ENCODE results near the gene DMAP1. TPM values are rescaled to one million over a fixed set of nuclear protein-coding genes. Genes with fewer than 3 reads are reported as not detected.

DMAP1 gene
- total RNA-seq, 4 donors from 2014 or later, result 43.9 to 68.8 (median 48.3) TPM

GRCh38 chr1:44235808-44236207 lies 22.5 kb downstream of the DMAP1 start:
- Histone ChIP-seq H3K27ac (no peak overlapping the region), H3K36me3 (no peaks in the 10 kb centered on the region), H3K9me3 (no peaks in the 10 kb centered on the region), H3K4me3 (replicated peaks in 1 of 3) (no peak overlapping the region), H3K4me1 (peaks cover 3 to 5% of the 10 kb centered on the region in 2 donors), H3K27me3 (no peaks in the 10 kb centered on the region)
- no peak for DNase-seq
- intact Hi-C loops (cut with DNase I), result no loop called here
- TF ChIP-seq, protein P1, sequence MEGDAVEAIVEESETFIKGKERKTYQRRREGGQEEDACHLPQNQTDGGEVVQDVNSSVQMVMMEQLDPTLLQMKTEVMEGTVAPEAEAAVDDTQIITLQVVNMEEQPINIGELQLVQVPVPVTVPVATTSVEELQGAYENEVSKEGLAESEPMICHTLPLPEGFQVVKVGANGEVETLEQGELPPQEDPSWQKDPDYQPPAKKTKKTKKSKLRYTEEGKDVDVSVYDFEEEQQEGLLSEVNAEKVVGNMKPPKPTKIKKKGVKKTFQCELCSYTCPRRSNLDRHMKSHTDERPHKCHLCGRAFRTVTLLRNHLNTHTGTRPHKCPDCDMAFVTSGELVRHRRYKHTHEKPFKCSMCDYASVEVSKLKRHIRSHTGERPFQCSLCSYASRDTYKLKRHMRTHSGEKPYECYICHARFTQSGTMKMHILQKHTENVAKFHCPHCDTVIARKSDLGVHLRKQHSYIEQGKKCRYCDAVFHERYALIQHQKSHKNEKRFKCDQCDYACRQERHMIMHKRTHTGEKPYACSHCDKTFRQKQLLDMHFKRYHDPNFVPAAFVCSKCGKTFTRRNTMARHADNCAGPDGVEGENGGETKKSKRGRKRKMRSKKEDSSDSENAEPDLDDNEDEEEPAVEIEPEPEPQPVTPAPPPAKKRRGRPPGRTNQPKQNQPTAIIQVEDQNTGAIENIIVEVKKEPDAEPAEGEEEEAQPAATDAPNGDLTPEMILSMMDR (IDR thresholded peaks at IDR 0.05), result no peak
- TF ChIP-seq POLR2A (IDR thresholded peaks at IDR 0.05), result no peak
- 92 to 100% methylated on average over 5 of the region's 5 CpGs for WGBS, 2 donors

- no peak overlapping the region for H3K4me3 ChIP-seq (replicated peaks in 1 of 3)
- TF ChIP-seq, protein P1 (IDR thresholded peaks at IDR 0.05), result no peak
- no peak for TF ChIP-seq POLR2A (IDR thresholded peaks at IDR 0.05)
- no peaks in the 10 kb centered on the region for H3K9me3 ChIP-seq
- H3K27ac ChIP-seq, result no peak overlapping the region
- no peaks in the 10 kb centered on the region for H3K36me3 ChIP-seq
- no peak for DNase-seq
- no peaks in the 10 kb centered on the region for H3K27me3 ChIP-seq
- peaks cover 7 to 10% of the 10 kb centered on the region in 2 donors for H3K4me1 ChIP-seq
- 92 to 96% methylated on average over 6 to 8 of the region's 8 CpGs for WGBS, 2 donors
- intact Hi-C loops (cut with DNase I), result no loop called here
Observed at GRCh38 chr1:44236490-44237272, 23.4 kb downstream of the DMAP1 start.

DNA sequence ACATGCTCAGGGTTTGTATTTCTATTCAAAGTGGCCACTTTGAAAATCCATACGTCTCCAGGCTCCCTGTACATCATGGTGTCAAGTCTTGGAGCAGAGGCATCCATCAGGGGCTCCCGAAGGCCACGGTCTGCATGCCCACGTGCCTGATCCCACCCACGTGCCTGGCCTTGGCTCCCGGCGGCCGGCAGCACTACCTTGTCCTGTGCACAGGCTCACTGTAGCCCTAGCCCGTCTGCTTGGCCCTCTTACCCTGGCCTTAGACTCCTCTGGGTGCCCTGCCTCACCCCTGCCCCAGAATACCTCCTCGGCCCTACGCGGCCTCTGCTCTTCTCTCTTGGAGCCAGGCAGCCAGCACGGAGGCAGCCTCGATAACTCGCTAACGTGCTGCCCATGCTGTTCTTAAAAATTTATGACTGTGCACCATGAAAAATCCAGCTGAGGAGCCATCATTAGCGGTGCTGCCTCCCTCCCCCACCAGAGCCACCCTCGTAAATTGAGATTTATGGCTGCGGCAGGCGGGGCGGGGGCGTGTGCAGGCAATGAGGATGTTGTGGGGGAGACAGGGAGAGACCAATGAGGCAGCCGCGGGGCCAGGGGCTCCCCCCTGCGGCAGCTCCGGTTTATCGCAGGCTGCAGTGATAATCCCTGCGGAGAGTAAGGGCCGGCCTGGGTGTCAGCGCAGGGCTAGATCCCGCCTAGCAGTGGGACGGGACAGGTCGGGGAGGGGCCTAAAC lies 24.6 kb downstream of the DMAP1 start:
- peaks cover 7 to 10% of the 10 kb centered on the region in 2 donors for H3K4me1 ChIP-seq
- H3K9me3 ChIP-seq, result no peaks in the 10 kb centered on the region
- H3K36me3 ChIP-seq, result no peaks in the 10 kb centered on the region
- no peak for TF ChIP-seq POLR2A (IDR thresholded peaks at IDR 0.05)
- TF ChIP-seq, protein P1 (IDR thresholded peaks at IDR 0.05), result peak in 1 of 6 experiments; percentile 31
- H3K27ac ChIP-seq, result peak overlapping the region in 1 of 3 donors; percentile 11
- H3K4me3 ChIP-seq (replicated peaks in 1 of 3), result no peak overlapping the region
- H3K27me3 ChIP-seq, result no peaks in the 10 kb centered on the region
- DNase-seq, result no peak
- intact Hi-C loops (cut with DNase I), result no loop called here
- WGBS, 2 donors, result 74 to 79% methylated on average over 27 to 31 of the region's 33 CpGs

GRCh38 chr1:44238660-44239059 lies 25.4 kb downstream of the DMAP1 start:
- no peaks in the 10 kb centered on the region for H3K27me3 ChIP-seq
- no peak for DNase-seq
- peak overlapping the region in 1 of 3 donors; percentile 11 for H3K27ac ChIP-seq
- no peaks in the 10 kb centered on the region for H3K9me3 ChIP-seq
- peaks cover 7 to 10% of the 10 kb centered on the region in 2 donors for H3K4me1 ChIP-seq
- H3K4me3 ChIP-seq (replicated peaks in 1 of 3), result no peak overlapping the region
- TF ChIP-seq POLR2A (IDR thresholded peaks at IDR 0.05), result no peak
- TF ChIP-seq, protein P1 (IDR thresholded peaks at IDR 0.05), result no peak
- WGBS, 2 donors, result 83 to 90% methylated on average over 3 to 4 of the region's 4 CpGs
- no peaks in the 10 kb centered on the region for H3K36me3 ChIP-seq
- intact Hi-C loops (cut with DNase I), result no loop called here
